Measurements from ENCODE around the gene KRT33B. TPM values are rescaled to one million over a fixed set of nuclear protein-coding genes. Genes with fewer than 3 reads are reported as not detected.

The KRT33B gene
- not detected in 2 replicates for total RNA-seq

GRCh38 chr17:41369713-41370112 is at the start of gene KRT33B:
TSS of gene KRT33B (minus strand) at chr17:41369813. CDS start at chr17:41369750, 63 bp downstream.

GRCh38 chr17:41396996-41397660 is 27.5 kb upstream of the KRT33B start, which contains the start of gene KRT31:
TSS of gene KRT31 (minus strand) at chr17:41397608. CDS start at chr17:41397539, 69 bp downstream.

GRCh38 chr17:41381943-41382342 is 12.3 kb upstream of the KRT33B start, which contains the start of gene KRT34:
TSS of gene KRT34 (minus strand) at chr17:41382306. CDS start at chr17:41382246, 60 bp downstream.

GRCh38 chr17:41350381-41350878 is 19.2 kb downstream of the KRT33B start, which contains the start of gene KRT33A:
TSS of gene KRT33A (minus strand) at chr17:41350828. CDS start at chr17:41350767, 61 bp downstream.

GRCh38 chr17:41315204-41315794 is 54.3 kb downstream of the KRT33B start, which contains the start of gene KRTAP17-1:
TSS of gene KRTAP17-1 (minus strand) at chr17:41315710. CDS start at chr17:41315650, 60 bp downstream.

Other genes with a start within 250 kb of the KRT33B start
- not detected in 2 replicates for gene KRTAP4-12, start 245.6 kb downstream of the KRT33B start, total RNA-seq
- not detected in 2 replicates for gene KRTAP4-6, start 229.3 kb downstream of the KRT33B start, total RNA-seq
- gene KRTAP4-5, start 220.0 kb downstream of the KRT33B start, total RNA-seq, result not detected in 2 replicates
- gene KRTAP4-4, start 209.1 kb downstream of the KRT33B start, total RNA-seq, result not detected in 2 replicates
- gene KRTAP4-3, start 201.6 kb downstream of the KRT33B start, total RNA-seq, result not detected in 2 replicates
- not detected in 2 replicates for gene KRTAP4-2, start 191.6 kb downstream of the KRT33B start, total RNA-seq
- not detected in 2 replicates for gene KRTAP4-1, start 184.9 kb downstream of the KRT33B start, total RNA-seq
- not detected in 2 replicates for gene KRTAP9-1, start 179.9 kb downstream of the KRT33B start, total RNA-seq
- not detected in 2 replicates for gene KRTAP9-2, start 143.2 kb downstream of the KRT33B start, total RNA-seq
- gene KRTAP9-3, start 137.4 kb downstream of the KRT33B start, total RNA-seq, result not detected in 2 replicates
- not detected in 2 replicates for gene KRTAP9-8, start 131.8 kb downstream of the KRT33B start, total RNA-seq
- not detected in 2 replicates for gene KRTAP9-4, start 120.1 kb downstream of the KRT33B start, total RNA-seq
- gene KRTAP9-9, start 114.4 kb downstream of the KRT33B start, total RNA-seq, result not detected in 2 replicates
- gene KRTAP9-6, start 104.4 kb downstream of the KRT33B start, total RNA-seq, result not detected in 2 replicates
- gene KRTAP9-7, start 94.1 kb downstream of the KRT33B start, total RNA-seq, result not detected in 2 replicates
- not detected in 2 replicates for gene KRTAP29-1, start 67.0 kb downstream of the KRT33B start, total RNA-seq
- not detected in 2 replicates for gene KRTAP16-1, start 60.5 kb downstream of the KRT33B start, total RNA-seq
- not detected in 2 replicates for gene KRTAP17-1, start 54.1 kb downstream of the KRT33B start, total RNA-seq
- gene KRT33A, start 19.0 kb downstream of the KRT33B start, total RNA-seq, result not detected in 2 replicates
- gene KRT34, start 12.5 kb upstream of the KRT33B start, total RNA-seq, result 0.89 and 1.0 TPM in 2 replicates
- gene KRT31, start 27.8 kb upstream of the KRT33B start, total RNA-seq, result not detected in 2 replicates
- not detected in 2 replicates for gene KRT37, start 54.8 kb upstream of the KRT33B start, total RNA-seq
- not detected in 2 replicates for gene KRT38, start 71.2 kb upstream of the KRT33B start, total RNA-seq
- gene KRT32, start 97.6 kb upstream of the KRT33B start, total RNA-seq, result not detected in 2 replicates
- gene KRT35, start 111.3 kb upstream of the KRT33B start, total RNA-seq, result not detected in 2 replicates
- not detected in 2 replicates for gene KRT36, start 120.1 kb upstream of the KRT33B start, total RNA-seq
- not detected in 2 replicates for gene KRT13, start 135.8 kb upstream of the KRT33B start, total RNA-seq
- 0.45 and 0.67 TPM in 2 replicates for gene KRT15, start 149.1 kb upstream of the KRT33B start, total RNA-seq
- 14.7 and 16.1 TPM in 2 replicates for gene KRT19, start 158.5 kb upstream of the KRT33B start, total RNA-seq
- not detected in 2 replicates for gene KRT9, start 202.2 kb upstream of the KRT33B start, total RNA-seq
- gene KRT14, start 217.1 kb upstream of the KRT33B start, total RNA-seq, result not detected in 2 replicates
- gene KRT16, start 243.0 kb upstream of the KRT33B start, total RNA-seq, result not detected in 2 replicates